ENCODE results near the gene TPRG1L.

The TPRG1L gene

DNA sequence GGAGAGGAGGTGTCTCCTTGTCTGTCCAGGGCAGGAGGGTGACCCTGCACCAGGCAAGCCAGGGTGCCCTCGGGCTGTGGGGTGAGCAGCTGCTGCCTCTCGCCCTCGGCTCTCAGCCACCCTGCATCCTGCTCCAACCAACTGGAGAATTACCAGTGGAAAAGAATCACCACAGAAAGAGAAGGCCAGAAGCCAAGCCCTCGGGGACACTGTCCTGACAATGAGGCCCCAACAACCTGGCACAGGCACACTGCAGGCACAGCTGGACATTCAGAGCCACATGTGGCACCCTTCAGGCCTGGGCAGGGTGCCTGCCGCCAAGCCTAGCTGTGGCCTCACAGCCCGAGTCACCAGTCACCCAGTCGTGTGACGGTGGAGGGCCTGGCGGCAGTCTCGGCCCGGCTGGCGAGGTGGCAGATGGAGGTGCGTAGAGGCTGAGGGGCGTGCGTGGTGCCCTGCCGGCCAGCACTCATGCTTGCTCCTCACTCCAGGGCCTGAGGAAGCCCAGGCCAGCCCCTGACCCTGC lies 25.5 kb upstream of the TPRG1L start:
- Histone ChIP-seq H3K9ac (ENCODE audit: low read depth, low read length) (no peak overlapping the region), H3K4me1 (ENCODE audit: insufficient read depth, low read length) (peaks cover 10% of the 10 kb centered on the region; the same call in 1 of the 2 replicates), H3K36me3 (ENCODE audit: insufficient read depth, low read length) (peaks cover 4% of the 10 kb centered on the region; the same call in 1 of the 2 replicates), H3K9me3 (ENCODE audit: control insufficient read depth, insufficient read depth, low read length) (no peaks in the 10 kb centered on the region)

DNA sequence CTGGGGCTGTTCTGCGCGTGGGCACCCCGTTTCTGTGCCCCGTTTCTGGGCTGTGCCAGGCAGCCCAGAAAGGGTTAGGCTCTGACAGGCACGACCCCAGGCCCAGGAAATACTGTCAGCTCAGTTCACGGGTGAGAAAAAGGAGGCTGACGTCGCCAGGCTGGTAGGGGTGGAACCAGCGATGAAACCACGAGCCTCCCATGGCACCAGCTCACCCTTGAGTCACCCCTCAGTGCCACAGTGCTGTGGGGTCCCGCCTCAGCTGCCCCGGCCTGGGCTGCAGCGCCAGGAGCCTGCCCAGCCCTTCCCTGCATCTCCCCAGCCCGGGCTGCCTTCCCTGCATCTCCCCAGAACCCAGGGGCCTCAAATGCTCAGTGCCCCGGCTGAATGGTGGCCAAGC lies 25.0 kb upstream of the TPRG1L start:
- H3K9ac ChIP-seq (ENCODE audit: low read depth, low read length): no peak overlapping the region
- peaks cover 10% of the 10 kb centered on the region; the same call in 1 of the 2 replicates for H3K4me1 ChIP-seq (ENCODE audit: insufficient read depth, low read length)
- peaks cover 4% of the 10 kb centered on the region; the same call in 1 of the 2 replicates for H3K36me3 ChIP-seq (ENCODE audit: insufficient read depth, low read length)

DNA sequence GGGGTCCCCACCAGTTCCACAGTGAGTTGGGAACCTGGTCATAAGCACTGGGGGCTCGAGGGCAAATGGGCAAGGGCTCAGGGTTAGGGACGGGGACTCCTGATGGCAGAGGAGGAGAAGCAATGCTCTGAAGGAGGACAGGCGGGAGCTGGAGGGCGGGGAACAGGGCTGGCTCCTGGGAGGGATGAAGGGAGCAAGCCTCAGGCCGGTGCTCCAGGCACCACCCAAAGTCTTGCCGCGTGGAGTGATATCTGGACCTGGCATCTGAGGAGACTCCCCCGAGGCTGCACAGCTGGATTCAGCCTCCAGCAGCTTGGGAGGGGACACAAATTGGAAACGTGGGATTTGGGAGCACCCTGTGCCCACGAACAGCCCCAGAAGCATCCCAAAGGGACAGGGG lies 24.5 kb upstream of the TPRG1L start:
- Histone ChIP-seq H3K4me1 (ENCODE audit: insufficient read depth, low read length) (peaks cover 10% of the 10 kb centered on the region; the same call in 1 of the 2 replicates), H3K36me3 (ENCODE audit: insufficient read depth, low read length) (peaks cover 4% of the 10 kb centered on the region; the same call in 1 of the 2 replicates), H3K9ac (ENCODE audit: low read depth, low read length) (no peak overlapping the region), H3K9me3 (ENCODE audit: control insufficient read depth, insufficient read depth, low read length) (no peaks in the 10 kb centered on the region; the same call in 1 of the 2 replicates)

More for the DNA sequence above, 25.0 kb upstream of the TPRG1L start:
- H3K9me3 ChIP-seq (ENCODE audit: control insufficient read depth, insufficient read depth, low read length): no peaks in the 10 kb centered on the region; the same call in 1 of the 2 replicates

- Histone ChIP-seq H3K36me3 (ENCODE audit: insufficient read depth, low read length) (peaks cover 4% of the 10 kb centered on the region; the same call in 1 of the 2 replicates), H3K4me1 (ENCODE audit: insufficient read depth, low read length) (peaks cover 10% of the 10 kb centered on the region; the same call in 1 of the 2 replicates), H3K9me3 (ENCODE audit: control insufficient read depth, insufficient read depth, low read length) (peaks cover 2% of the 10 kb centered on the region; the same call in 1 of the 2 replicates), H3K9ac (ENCODE audit: low read depth, low read length) (no peak overlapping the region)
These were observed 23.1 kb upstream of the TPRG1L start for GRCh38 chr1:3601743-3602142.

- Histone ChIP-seq H3K36me3 (ENCODE audit: insufficient read depth, low read length) (peaks cover 4% of the 10 kb centered on the region; the same call in 1 of the 2 replicates), H3K9ac (ENCODE audit: low read depth, low read length) (no peak overlapping the region), H3K4me1 (ENCODE audit: insufficient read depth, low read length) (peaks cover 10% of the 10 kb centered on the region; the same call in 1 of the 2 replicates), H3K9me3 (ENCODE audit: control insufficient read depth, insufficient read depth, low read length) (peaks cover 2% of the 10 kb centered on the region; the same call in 1 of the 2 replicates)
These were observed 22.4 kb upstream of the TPRG1L start for GRCh38 chr1:3602375-3602774.

DNA sequence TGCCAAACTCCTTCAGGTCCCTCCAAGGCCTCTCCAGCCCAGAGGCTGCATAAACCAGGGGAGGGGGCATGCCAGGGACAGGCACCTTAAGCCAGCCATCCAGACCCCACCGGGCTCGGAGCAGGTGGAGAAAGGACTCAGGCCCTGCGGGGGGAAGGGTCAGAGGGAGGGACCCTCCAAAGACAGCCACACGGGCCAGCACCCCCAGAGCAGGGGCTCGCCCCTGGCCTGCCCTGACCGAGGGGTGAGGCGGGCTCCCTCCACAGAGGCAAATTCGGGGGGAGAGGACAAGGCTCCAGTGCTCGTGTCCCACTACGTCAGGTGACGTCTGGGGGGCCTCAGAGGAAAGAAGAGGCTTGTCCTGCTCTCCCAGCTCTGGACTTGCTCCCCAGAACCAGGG lies 21.7 kb upstream of the TPRG1L start:
- Histone ChIP-seq H3K4me1 (ENCODE audit: insufficient read depth, low read length) (peaks cover 4% of the 10 kb centered on the region; the same call in 1 of the 2 replicates), H3K9me3 (ENCODE audit: control insufficient read depth, insufficient read depth, low read length) (peaks cover 2% of the 10 kb centered on the region; the same call in 1 of the 2 replicates), H3K9ac (ENCODE audit: low read depth, low read length) (no peak overlapping the region), H3K36me3 (ENCODE audit: insufficient read depth, low read length) (peaks cover 4% of the 10 kb centered on the region; the same call in 1 of the 2 replicates)

- H3K9me3 ChIP-seq (ENCODE audit: control insufficient read depth, insufficient read depth, low read length): peaks cover 2% of the 10 kb centered on the region; the same call in 1 of the 2 replicates
These were observed 21.0 kb upstream of the TPRG1L start for GRCh38 chr1:3603571-3604467.

DNA sequence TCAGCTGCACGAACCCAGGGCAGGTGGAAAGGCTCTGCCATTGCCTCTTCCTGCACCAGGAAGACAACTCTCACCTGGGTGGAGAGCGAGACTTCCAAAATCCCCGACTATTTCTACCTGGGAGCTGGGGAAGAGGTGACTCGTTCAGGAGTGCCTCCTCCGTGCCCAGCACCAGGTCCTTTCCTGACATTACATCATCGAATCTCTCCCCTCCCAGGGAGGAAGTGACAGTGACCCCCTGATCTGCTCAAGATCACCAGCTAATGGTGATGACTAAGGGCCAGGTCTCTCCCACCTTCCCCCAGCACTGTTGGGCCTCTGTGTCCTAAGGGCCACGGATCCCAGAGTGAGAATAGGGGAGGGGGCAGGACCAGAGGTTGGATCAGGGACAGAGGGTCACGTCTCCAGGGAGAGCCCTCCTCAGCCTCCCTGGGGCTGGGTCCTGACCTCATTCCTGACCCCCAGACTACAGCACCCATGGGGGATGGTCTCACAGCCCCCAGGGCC lies 20.3 kb upstream of the TPRG1L start:
- Histone ChIP-seq H3K9me3 (ENCODE audit: control insufficient read depth, insufficient read depth, low read length) (peaks cover 2% of the 10 kb centered on the region; the same call in 1 of the 2 replicates), H3K36me3 (ENCODE audit: insufficient read depth, low read length) (peaks cover 4% of the 10 kb centered on the region; the same call in 1 of the 2 replicates), H3K4me1 (ENCODE audit: insufficient read depth, low read length) (peaks cover 8% of the 10 kb centered on the region; the same call in 1 of the 2 replicates), H3K9ac (ENCODE audit: low read depth, low read length) (no peak overlapping the region)

More at GRCh38 chr1:3603571-3604467, 21.0 kb upstream of the TPRG1L start:
- Histone ChIP-seq H3K36me3 (ENCODE audit: insufficient read depth, low read length) (peaks cover 4% of the 10 kb centered on the region; the same call in 1 of the 2 replicates), H3K4me1 (ENCODE audit: insufficient read depth, low read length) (peaks cover 1% of the 10 kb centered on the region; the same call in 1 of the 2 replicates), H3K9ac (ENCODE audit: low read depth, low read length) (no peak overlapping the region)

DNA sequence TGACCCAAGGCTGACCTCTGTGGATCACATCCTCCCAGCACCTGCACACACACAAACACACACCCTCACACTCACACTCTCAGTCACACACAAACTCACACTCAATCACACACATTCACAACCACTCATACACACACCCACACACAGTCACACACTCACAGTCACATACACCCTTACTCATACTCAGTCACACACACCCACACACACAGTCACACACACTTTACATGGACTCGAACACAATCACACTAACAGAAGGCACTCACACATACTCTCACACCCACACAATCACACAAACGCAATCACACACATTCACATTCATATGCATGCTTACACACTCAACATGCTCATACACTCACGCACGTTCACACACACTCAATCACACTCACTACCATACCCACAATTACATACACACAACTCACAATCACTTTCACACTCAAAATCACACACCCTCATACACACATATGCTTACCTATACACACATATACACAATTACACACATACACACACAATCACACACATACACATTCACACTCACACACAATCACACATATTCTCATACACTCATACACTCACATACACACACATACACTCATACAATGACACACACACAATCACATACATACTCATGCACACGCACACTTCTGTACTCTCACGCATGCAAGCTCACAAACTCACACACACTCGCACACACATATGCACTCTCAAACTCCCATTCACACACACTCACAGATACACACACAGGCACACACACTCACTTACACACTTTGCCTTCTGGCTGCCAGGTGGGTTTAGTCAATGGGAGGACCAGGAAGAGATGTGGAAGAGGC lies 19.6 kb upstream of the TPRG1L start:
- Histone ChIP-seq H3K9ac (ENCODE audit: low read depth, low read length) (no peak overlapping the region), H3K4me1 (ENCODE audit: insufficient read depth, low read length) (peaks cover 13% of the 10 kb centered on the region), H3K36me3 (ENCODE audit: insufficient read depth, low read length) (peaks cover 4% of the 10 kb centered on the region; the same call in 1 of the 2 replicates), H3K9me3 (ENCODE audit: control insufficient read depth, insufficient read depth, low read length) (peaks cover 2% of the 10 kb centered on the region; the same call in 1 of the 2 replicates)

- Histone ChIP-seq H3K36me3 (ENCODE audit: insufficient read depth, low read length) (no peaks in the 10 kb centered on the region), H3K9ac (ENCODE audit: low read depth, low read length) (no peak overlapping the region), H3K9me3 (ENCODE audit: control insufficient read depth, insufficient read depth, low read length) (peaks cover 2% of the 10 kb centered on the region; the same call in 1 of the 2 replicates), H3K4me1 (ENCODE audit: insufficient read depth, low read length) (peaks cover 15% of the 10 kb centered on the region)
These were observed 17.8 kb upstream of the TPRG1L start for GRCh38 chr1:3606779-3607702.

DNA sequence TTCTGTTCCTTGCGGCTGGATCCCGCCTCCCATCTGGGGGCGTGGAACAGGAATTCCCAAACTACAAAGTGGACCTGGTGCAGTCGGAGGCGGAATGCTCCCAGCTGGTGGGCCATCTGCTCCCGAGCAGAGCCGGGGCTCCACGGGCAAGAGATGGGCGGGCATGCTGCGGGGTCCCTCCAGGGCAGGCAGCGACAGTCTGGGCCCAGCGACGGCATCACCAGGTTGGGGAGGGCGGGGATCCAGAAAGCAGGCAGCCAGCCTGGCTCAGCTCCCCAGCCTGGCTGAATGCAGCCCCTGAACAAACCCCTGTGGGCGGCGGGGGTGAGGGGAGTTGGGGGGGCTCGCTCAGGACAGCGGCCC lies 17.1 kb upstream of the TPRG1L start:
- Histone ChIP-seq H3K4me1 (ENCODE audit: insufficient read depth, low read length) (peaks cover 21% of the 10 kb centered on the region), H3K9me3 (ENCODE audit: control insufficient read depth, insufficient read depth, low read length) (peaks cover 2% of the 10 kb centered on the region; the same call in 1 of the 2 replicates), H3K36me3 (ENCODE audit: insufficient read depth, low read length) (no peaks in the 10 kb centered on the region), H3K9ac (ENCODE audit: low read depth, low read length) (no peak overlapping the region)

- no peaks in the 10 kb centered on the region for H3K36me3 ChIP-seq (ENCODE audit: insufficient read depth, low read length)
- H3K9ac ChIP-seq (ENCODE audit: low read depth, low read length): no peak overlapping the region
- H3K9me3 ChIP-seq (ENCODE audit: control insufficient read depth, insufficient read depth, low read length): peaks cover 2% of the 10 kb centered on the region; the same call in 1 of the 2 replicates
- peaks cover 21% of the 10 kb centered on the region for H3K4me1 ChIP-seq (ENCODE audit: insufficient read depth, low read length)
These were observed 16.7 kb upstream of the TPRG1L start for GRCh38 chr1:3608154-3608553.
